K562 (cell line): ENCODE results near the gene ZNF331. TPM values are rescaled to one million over a fixed set of nuclear protein-coding genes. Genes with fewer than 3 reads are reported as not detected.

ENCODE experiments used
- PHB ChIP-seq: fragments of 250-450 bp; sonication (Bioruptor Pico); IDR thresholded peaks from 2 replicates; pipeline ENCODE4 v1.5.0; 2021
- polyA plus RNA-seq, 8 experiments: library from polyadenylated mRNA; depleted of rRNA in 4 of 8; stranded (reverse) in 5 of 8; unstranded in 3 of 8; fragments of >200 nt; fragmentation: Nextera tagmentation in 2 of 8; fragmentation: Illumina TruSeq in 1 of 8; extraction: Ambion mirVana in 2 of 8; extraction: Trizol in 1 of 8; gene quantifications; 2 replicates each; pipeline versions ENCODE4 v1.2.1 to v1.2.3, GENCODE V29; 2011 to 2014; ENCODE audit warnings: inconsistent platforms in 1 of 8, missing spikeins in 1 of 8
- total RNA-seq, 7 experiments: library from RNA; depleted of rRNA in 6 of 7; stranded (reverse); fragments of >200 nt in 6 of 7; fragmentation: Illumina TruSeq in 2 of 7; extraction: Trizol in 2 of 7; gene quantifications; 2 replicates each; pipeline versions ENCODE4 v1.2.1 to v1.2.3, GENCODE V29; 2011 to 2021; ENCODE audit warnings: low replicate concordance in 1 of 7
- TF ChIP-seq, protein P1 (sequence below): sonication (generic); formaldehyde crosslinking; IDR thresholded peaks from 2 replicates; pipeline ENCODE4 v1.8.0; 2023; ENCODE audit warnings: missing genetic modification reagents, mild to moderate bottlenecking, borderline replicate concordance
- TF ChIP-seq, protein P2 (sequence below): fragments of 450-650 bp; IDR thresholded peaks from 2 replicates; pipeline ENCODE4 v1.6.1; 2016; ENCODE audit warnings: mild to moderate bottlenecking, moderate library complexity

Gene ZNF331
- total and polyA plus RNA-seq, 9 of the 15 experiments (the other 6 are each of a cell fraction or from before 2014, with no cell fraction given): 0.23 to 2.7 (median 0.76) TPM

DNA sequence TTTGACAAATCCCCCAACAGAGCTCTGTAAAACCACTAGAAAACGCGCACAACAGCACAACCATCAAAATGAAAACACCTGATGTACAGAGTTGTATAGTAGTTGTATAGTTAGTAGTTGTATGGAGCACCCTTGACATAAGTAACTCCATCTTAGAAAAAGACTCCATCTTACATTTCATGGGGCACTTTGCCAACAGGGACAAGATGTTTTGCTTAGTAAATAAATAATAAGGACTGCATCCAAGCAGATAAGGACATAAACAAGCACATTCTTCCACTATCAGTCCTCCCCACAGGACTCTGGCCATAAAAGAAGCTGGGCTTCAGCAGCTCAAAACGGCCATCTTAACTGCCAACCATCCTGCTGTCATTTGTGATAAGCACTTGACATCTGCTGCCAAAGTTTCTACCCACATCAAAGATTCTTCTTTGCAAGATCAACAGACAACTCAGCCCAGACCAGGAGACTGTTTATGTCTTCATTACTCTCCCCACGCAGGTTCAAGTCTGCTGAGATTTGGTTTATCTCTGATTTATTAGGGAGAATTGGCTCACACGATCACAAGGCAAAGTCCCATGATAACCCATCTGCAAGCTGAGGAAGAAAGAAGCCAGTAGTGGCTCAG is 20.7 kb upstream of the ZNF331 start (continued):
- TF ChIP-seq, protein P1, sequence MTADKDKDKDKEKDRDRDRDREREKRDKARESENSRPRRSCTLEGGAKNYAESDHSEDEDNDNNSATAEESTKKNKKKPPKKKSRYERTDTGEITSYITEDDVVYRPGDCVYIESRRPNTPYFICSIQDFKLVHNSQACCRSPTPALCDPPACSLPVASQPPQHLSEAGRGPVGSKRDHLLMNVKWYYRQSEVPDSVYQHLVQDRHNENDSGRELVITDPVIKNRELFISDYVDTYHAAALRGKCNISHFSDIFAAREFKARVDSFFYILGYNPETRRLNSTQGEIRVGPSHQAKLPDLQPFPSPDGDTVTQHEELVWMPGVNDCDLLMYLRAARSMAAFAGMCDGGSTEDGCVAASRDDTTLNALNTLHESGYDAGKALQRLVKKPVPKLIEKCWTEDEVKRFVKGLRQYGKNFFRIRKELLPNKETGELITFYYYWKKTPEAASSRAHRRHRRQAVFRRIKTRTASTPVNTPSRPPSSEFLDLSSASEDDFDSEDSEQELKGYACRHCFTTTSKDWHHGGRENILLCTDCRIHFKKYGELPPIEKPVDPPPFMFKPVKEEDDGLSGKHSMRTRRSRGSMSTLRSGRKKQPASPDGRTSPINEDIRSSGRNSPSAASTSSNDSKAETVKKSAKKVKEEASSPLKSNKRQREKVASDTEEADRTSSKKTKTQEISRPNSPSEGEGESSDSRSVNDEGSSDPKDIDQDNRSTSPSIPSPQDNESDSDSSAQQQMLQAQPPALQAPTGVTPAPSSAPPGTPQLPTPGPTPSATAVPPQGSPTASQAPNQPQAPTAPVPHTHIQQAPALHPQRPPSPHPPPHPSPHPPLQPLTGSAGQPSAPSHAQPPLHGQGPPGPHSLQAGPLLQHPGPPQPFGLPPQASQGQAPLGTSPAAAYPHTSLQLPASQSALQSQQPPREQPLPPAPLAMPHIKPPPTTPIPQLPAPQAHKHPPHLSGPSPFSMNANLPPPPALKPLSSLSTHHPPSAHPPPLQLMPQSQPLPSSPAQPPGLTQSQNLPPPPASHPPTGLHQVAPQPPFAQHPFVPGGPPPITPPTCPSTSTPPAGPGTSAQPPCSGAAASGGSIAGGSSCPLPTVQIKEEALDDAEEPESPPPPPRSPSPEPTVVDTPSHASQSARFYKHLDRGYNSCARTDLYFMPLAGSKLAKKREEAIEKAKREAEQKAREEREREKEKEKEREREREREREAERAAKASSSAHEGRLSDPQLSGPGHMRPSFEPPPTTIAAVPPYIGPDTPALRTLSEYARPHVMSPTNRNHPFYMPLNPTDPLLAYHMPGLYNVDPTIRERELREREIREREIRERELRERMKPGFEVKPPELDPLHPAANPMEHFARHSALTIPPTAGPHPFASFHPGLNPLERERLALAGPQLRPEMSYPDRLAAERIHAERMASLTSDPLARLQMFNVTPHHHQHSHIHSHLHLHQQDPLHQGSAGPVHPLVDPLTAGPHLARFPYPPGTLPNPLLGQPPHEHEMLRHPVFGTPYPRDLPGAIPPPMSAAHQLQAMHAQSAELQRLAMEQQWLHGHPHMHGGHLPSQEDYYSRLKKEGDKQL (CRISPR knock-in tag): no peak
- TF ChIP-seq, protein P2, sequence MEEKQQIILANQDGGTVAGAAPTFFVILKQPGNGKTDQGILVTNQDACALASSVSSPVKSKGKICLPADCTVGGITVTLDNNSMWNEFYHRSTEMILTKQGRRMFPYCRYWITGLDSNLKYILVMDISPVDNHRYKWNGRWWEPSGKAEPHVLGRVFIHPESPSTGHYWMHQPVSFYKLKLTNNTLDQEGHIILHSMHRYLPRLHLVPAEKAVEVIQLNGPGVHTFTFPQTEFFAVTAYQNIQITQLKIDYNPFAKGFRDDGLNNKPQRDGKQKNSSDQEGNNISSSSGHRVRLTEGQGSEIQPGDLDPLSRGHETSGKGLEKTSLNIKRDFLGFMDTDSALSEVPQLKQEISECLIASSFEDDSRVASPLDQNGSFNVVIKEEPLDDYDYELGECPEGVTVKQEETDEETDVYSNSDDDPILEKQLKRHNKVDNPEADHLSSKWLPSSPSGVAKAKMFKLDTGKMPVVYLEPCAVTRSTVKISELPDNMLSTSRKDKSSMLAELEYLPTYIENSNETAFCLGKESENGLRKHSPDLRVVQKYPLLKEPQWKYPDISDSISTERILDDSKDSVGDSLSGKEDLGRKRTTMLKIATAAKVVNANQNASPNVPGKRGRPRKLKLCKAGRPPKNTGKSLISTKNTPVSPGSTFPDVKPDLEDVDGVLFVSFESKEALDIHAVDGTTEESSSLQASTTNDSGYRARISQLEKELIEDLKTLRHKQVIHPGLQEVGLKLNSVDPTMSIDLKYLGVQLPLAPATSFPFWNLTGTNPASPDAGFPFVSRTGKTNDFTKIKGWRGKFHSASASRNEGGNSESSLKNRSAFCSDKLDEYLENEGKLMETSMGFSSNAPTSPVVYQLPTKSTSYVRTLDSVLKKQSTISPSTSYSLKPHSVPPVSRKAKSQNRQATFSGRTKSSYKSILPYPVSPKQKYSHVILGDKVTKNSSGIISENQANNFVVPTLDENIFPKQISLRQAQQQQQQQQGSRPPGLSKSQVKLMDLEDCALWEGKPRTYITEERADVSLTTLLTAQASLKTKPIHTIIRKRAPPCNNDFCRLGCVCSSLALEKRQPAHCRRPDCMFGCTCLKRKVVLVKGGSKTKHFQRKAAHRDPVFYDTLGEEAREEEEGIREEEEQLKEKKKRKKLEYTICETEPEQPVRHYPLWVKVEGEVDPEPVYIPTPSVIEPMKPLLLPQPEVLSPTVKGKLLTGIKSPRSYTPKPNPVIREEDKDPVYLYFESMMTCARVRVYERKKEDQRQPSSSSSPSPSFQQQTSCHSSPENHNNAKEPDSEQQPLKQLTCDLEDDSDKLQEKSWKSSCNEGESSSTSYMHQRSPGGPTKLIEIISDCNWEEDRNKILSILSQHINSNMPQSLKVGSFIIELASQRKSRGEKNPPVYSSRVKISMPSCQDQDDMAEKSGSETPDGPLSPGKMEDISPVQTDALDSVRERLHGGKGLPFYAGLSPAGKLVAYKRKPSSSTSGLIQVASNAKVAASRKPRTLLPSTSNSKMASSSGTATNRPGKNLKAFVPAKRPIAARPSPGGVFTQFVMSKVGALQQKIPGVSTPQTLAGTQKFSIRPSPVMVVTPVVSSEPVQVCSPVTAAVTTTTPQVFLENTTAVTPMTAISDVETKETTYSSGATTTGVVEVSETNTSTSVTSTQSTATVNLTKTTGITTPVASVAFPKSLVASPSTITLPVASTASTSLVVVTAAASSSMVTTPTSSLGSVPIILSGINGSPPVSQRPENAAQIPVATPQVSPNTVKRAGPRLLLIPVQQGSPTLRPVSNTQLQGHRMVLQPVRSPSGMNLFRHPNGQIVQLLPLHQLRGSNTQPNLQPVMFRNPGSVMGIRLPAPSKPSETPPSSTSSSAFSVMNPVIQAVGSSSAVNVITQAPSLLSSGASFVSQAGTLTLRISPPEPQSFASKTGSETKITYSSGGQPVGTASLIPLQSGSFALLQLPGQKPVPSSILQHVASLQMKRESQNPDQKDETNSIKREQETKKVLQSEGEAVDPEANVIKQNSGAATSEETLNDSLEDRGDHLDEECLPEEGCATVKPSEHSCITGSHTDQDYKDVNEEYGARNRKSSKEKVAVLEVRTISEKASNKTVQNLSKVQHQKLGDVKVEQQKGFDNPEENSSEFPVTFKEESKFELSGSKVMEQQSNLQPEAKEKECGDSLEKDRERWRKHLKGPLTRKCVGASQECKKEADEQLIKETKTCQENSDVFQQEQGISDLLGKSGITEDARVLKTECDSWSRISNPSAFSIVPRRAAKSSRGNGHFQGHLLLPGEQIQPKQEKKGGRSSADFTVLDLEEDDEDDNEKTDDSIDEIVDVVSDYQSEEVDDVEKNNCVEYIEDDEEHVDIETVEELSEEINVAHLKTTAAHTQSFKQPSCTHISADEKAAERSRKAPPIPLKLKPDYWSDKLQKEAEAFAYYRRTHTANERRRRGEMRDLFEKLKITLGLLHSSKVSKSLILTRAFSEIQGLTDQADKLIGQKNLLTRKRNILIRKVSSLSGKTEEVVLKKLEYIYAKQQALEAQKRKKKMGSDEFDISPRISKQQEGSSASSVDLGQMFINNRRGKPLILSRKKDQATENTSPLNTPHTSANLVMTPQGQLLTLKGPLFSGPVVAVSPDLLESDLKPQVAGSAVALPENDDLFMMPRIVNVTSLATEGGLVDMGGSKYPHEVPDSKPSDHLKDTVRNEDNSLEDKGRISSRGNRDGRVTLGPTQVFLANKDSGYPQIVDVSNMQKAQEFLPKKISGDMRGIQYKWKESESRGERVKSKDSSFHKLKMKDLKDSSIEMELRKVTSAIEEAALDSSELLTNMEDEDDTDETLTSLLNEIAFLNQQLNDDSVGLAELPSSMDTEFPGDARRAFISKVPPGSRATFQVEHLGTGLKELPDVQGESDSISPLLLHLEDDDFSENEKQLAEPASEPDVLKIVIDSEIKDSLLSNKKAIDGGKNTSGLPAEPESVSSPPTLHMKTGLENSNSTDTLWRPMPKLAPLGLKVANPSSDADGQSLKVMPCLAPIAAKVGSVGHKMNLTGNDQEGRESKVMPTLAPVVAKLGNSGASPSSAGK: no peak
- TF ChIP-seq PHB (CRISPR knock-in tag): no peak
